Lung microvascular endothelial cell (primary cell): ENCODE results near the gene OPA3. TPM values are rescaled to one million over a fixed set of nuclear protein-coding genes. Genes with fewer than 3 reads are reported as not detected.
A peak's percentile ranks its signal among the peaks of the same experiment; 100 is the strongest.

Experiments
- DNase-seq, 2 donors: peaks; one replicate each; pipeline versions ENCODE4 v3.0.0 to v3.0.0-alpha.2; 2010; ENCODE audit warnings: low read depth in 2 of 2
- total RNA-seq: library from RNA; depleted of rRNA; stranded (reverse); fragments of >200 nt; gene quantifications from 2 replicates; pipeline ENCODE4 v1.2.1, GENCODE V29; 2014

OPA3 gene
- total RNA-seq, 1 donor from 2014 or later: 5.4 TPM

- peak; percentile 36 to 73 for DNase-seq
Measured at GRCh38 chr19:45598267-45599001, 13.8 kb upstream of the OPA3 start.

DNA sequence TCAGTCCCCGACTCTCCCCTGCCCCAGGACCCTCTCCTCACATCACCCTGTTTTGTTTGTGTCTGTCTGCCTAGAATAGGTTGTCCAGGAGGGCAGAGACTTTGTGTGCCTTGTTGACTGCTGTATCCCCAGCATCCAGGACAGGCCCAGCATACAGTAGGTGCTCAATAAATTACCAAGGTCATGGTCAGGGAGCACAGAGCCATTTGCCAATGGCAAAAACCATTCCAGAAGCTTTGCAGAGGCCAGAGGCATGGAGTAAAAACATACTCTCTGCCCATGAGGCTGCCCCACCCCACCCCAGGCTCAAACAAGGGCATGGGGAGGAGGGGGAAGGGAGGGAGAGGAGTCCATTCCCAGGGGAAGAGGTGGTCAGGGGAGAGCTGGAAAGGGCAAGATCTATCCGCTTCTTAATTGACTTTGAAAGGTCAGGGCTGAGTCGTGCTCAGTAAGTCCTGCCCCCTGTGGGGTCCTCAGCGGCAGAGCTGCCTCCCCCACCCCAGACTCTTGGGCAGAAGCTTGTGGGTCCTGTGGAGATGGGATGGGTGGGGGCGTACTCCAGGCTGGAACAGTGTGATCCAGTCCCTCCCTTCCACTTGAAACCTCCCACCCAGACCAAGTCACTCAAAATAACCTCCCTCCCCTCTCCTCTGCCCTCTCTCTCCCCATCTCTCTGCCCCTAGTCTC lies 13.0 kb upstream of the OPA3 start:
- DNase-seq: no peak

- peak in 1 of 2 donors; percentile 41 for DNase-seq
Measured at GRCh38 chr19:45595814-45596213, 11.2 kb upstream of the OPA3 start.

- DNase-seq: no peak
Measured at GRCh38 chr19:45593520-45593919, 8.9 kb upstream of the OPA3 start.

DNA sequence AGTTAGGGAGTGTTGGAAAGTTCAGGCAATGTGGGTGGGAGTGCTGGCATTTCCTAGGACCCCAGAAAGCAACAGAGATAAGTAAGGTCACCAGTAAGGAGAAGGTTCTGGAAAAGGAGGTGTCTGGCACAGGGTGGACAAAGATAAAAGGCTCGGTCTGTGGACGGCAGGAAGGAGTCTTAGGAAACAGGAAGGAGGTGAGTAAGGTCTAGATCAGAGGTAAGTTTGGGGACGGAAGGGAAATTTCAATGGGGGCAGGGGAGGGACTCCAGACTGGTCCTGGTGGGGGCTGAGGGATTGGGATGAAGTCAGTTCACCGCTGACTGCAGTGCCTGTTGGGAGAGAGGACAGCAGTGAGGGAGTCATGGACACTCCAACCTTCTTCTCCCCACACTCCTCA lies 7.8 kb upstream of the OPA3 start:
- peak in 1 of 2 donors; percentile 49 for DNase-seq

DNA sequence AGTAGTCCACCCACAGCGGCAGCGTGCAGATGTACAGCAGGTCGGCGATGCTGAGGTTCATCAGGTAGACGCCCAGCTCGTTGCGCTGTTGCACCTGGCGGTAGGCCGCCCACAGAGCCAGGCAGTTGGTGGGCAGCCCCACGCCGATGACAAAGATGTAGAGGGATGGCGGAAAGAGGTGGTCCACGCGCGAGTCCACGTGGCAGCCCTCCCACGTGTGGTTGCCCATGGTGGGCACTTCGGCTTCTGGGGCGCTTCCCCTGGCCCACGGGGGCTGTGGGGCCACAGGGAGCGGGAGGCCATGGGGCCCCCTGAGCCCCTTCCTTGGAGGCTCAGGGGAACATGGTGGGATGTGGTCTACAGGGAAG lies 7.0 kb upstream of the OPA3 start:
- no peak for DNase-seq

- peak in 1 of 2 donors; percentile 54 for DNase-seq
Measured at GRCh38 chr19:45591004-45591637, 6.5 kb upstream of the OPA3 start.

- DNase-seq: no peak
Measured at GRCh38 chr19:45590300-45591003, 5.8 kb upstream of the OPA3 start.

GRCh38 chr19:45589768-45590167 lies 5.2 kb upstream of the OPA3 start:
- DNase-seq: no peak

- peak in 1 of 2 donors; percentile 32 for DNase-seq
Measured at GRCh38 chr19:45587873-45588272, 3.3 kb upstream of the OPA3 start.

- DNase-seq: no peak
Measured at GRCh38 chr19:45585158-45585577, 566 bp upstream of the OPA3 start.

DNA sequence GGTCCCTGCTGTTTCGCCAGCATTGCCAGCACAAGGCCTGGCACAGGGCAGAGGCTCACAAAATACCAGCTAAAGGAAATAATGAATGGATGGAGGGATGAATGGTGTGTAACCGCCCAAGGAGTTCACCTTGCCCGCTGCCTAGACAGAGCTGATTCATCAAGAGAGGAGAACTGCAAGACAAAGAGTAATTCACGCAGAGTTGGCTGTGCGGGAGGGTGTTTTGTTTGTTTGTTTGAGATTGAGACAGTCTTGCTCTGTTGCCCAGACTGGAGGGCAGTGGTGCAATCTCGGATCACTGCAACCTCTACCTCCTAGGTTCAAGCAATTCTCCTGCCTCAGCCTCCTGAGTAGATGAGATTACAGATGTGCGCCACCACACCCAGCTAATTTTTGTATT lies 3.0 kb downstream of the OPA3 start:
- no peak for DNase-seq

GRCh38 chr19:45578861-45579260 lies 5.7 kb downstream of the OPA3 start:
- DNase-seq: no peak

DNA sequence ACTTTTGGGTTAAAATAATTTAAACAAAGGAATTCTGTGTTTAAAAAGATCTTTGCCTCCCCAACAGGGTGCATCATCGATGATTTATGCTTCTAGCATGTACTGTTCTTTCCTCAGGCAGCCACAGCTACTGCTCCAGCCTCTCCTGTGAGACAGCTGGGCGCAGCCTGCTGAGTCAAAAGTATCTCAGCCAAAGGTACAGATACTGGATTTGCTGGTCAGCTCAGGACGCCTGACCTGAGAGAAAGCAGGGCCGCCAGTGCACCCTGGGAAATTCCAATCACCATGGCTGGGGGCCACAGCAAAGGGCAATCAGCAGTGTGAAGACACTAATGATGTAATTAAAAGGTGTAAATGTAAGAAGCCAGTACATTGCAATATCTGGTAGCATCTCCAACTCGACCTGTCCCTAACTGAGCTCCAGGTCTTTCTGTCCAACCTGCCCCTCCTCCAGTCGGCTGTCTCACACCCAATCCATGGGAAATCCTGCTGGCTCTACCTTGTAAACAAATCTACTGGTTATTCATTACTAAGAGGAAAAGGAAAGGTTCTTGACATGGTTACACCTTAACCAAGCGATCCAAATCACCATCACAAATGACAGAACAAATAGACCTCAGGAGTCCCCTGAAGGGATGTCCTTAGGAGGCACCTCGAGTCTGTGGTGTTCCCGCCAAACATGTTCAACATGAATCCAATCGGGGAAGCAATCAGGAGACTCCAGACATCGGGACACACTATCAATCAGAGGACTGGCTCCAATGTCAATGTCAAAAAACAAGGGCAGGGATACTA lies 7.3 kb downstream of the OPA3 start:
- DNase-seq: peak in 1 of 2 donors; percentile 67

DNA sequence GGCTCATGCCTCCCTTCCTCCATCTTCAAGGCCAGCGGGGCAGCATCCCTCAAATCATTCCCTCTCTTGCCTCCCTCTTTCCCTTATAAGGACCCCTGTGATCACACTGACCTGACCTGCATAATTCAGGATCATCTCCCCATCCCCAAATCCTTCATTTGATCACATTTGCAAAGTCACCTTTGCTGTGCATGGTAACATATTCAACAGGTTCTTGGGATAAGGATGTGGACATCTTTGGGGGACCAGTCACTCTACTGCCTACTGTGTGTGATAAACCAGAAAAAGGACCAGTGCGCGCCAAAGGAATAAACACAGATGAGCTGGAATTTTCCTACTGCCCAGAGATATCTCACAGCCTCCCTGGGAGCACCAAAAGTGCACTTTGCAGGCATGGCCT lies 7.9 kb downstream of the OPA3 start:
- DNase-seq: no peak

DNA sequence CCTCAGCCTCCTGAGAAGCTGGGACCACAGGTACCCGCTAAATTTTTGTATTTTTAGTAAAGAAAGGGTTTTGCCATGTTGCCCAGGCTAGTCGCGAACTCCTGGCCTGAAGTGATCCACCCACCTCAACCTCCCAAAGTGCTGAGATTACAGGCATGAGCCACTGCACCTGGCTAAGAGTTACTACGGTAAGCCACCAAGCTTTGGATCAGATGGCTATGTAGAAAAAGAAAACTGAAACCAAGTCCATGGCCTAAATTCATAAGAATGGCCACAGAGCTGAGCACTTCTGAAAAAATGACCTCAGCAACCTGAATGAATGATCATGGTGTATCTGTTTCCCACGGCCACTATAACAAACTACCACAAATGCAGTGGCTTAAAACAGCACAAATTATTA lies 9.4 kb downstream of the OPA3 start:
- no peak for DNase-seq

DNA sequence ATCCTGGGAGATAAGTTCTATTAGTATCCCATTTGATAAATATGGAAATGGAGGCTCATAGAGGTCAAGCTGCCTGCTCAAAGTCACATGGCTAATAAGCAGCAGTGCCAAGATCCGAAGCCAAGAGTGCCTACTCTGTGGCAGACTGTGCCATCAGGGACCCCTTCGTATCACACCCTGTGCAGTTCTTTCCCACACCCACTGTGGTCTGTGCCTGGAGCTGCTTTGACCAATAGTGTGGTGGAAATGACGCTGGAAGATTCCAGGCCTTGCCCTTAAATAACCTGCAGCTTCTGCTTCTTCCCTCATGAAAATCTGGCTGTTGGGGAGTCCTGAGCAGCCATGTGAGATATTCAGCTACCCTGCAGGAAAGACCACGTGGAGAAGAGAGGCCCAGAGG lies 10.1 kb downstream of the OPA3 start:
- no peak for DNase-seq

GRCh38 chr19:45571457-45572220 lies 13.0 kb downstream of the OPA3 start:
- DNase-seq: no peak

DNA sequence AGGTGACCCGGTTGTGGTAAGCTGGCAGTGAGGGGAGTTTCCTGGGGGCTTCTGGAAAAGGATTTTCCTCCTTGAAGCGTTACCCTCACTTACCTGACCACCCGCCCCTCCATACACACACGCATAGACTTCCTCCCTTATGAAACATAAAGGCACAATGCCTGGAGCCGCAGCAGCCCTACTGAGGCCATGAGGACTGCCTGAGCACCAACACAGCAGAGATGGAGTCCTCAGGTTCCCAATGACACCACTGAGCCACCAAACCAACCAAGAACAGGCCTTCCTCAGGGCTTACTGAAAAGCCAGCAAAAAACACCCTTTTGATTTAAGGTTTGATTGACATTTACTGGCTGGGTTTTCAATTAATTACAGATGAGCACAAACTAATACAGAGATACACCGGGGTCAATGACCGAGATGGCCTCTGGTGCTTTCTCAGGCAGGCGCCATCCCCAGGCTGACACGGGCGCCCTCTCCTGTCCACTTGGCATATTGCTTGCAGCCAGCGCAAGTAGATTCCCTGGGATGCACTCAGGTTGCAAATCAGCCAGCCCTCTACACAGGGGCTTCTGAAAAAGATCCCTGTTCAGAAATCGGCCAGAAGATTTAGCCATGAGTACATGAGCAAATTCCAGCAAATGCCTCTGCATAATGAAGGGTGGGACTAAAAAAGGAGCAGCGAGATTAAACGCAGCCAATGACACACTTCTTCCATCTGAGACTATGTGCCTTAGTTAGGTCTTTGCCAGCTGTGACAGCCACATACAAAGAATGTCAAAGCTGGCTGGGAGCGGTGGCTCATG lies 14.8 kb downstream of the OPA3 start:
- DNase-seq: peak; percentile 52 to 54

GRCh38 chr19:45568732-45569131 lies 15.9 kb downstream of the OPA3 start:
- peak in 1 of 2 donors; percentile 79 for DNase-seq
